Lower leg skin (tissue), 3 donors: ENCODE results near the gene PNPLA4.

Experiments used
- CTCF ChIP-seq, 3 donors: fragments of 450-650 bp; IDR thresholded peaks; one replicate each; pipeline ENCODE4 v1.5.1; 2016; ENCODE audit warnings: antibody characterized with exemption in 3 of 3, mild to moderate bottlenecking in 3 of 3, moderate library complexity in 2 of 3
- POLR2A ChIP-seq, 2 donors: fragments of 450-650 bp; IDR thresholded peaks; one replicate each; pipeline ENCODE4 v1.6.1; 2016 to 2017; ENCODE audit warnings: antibody characterized with exemption in 2 of 2, mild to moderate bottlenecking in 1 of 2, moderate library complexity in 1 of 2

- TF ChIP-seq CTCF (IDR thresholded peaks at IDR 0.05): no peak
- TF ChIP-seq POLR2A (IDR thresholded peaks at IDR 0.05): no peak
Observed at GRCh38 chrX:7891928-7892327, 35.3 kb downstream of the PNPLA4 start.
